ENCODE data around the gene BOD1L2.

DNA sequence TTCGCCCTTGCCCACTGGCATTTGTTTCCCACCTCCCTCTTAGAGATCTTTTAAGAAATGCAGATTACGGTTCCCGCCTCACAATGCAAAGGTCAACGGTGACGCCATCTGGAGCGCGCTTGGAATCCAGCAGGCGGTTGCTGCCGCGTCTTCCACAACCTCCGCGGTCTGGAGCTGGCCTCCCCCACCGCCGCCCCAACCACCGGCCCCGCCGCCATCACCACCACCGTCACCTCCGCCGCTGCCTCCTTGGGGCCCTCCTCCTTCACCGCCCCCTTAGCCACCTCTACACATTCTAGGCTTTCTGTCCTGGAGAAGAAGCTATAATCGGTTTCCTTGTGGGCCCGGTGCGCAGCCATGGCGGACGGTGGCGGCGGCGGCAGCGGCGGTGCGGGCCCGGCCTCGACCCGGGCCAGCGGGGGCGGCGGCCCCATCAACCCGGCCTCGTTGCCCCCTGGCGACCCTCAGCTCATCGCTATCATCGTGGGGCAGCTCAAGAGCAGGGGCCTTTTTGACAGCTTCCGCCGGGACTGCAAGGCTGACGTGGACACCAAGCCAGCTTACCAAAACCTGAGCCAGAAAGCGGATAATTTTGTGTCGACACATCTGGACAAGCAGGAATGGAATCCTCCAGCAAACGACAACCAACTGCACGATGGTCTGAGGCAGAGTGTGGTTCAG, at the start of gene BOD1L2:
- TF ChIP-seq CTCF (IDR thresholded peaks at IDR 0.05), result no peak
- no peak for TF ChIP-seq POLR2A (IDR thresholded peaks at IDR 0.05)

Measured in body of pancreas (tissue), 4 donors.